ENCODE results near the gene DOCK2.
"Not testable (repeated sequence)": the region's sequence is repeated elsewhere in the genome, so short reads cannot be mapped to it uniquely, and the experiment has no call there.

DOCK2 gene

DNA sequence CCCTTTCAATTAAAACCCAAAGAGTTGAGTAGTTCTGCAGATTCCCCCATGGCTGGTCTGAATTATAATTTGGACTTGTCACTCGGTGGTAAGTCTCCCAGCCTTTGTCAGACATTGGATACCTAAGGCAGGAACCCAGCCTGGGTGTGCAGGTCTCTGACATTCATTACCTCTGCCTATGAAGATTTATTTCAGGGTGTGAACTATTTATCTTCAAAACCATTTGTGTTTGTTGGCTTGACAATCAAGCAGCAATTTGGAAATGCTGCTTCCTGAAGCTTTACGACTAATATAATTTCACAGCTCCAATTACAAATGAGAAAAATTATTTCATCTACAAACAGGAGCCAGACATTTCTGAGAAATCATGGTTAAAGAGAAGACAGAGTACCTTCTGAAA lies 160.5 kb downstream of the DOCK2 start:
- Mint-ChIP-seq H3K36me3 (peaks cover 52% of the 10 kb centered on the region), H3K27ac (no peak overlapping the region), H3K4me3 (no peak overlapping the region), H3K4me1 (peaks cover 16% of the 10 kb centered on the region), H3K27me3 (no peaks in the 10 kb centered on the region), H3K9me3 (no peaks in the 10 kb centered on the region)
- ATAC-seq (ENCODE audit: low read depth), result no peak
- DNase-seq (ENCODE audit: low spot score in 2 of 2), result no peak

DNA sequence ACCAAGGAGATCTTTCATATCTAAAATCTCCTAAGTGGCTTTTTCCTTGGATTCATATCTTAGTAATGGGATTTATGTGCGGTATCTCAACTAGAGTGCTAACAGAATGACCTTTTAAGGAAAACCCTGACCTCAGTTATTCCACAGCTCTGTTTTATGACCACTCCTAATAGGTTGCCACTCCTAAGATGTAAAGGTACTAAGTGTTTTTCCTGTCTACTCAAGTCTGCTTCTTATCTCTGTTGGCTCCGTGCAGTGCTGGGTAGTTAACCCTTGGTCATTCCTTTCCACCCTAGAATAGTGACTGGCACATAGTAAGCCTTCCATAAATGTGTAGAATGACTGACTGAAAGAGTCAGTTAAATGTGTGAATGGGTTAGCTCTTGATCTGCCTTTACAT lies 161.4 kb downstream of the DOCK2 start:
- ATAC-seq (ENCODE audit: low read depth) (no peak), DNase-seq (ENCODE audit: low spot score in 2 of 2) (no peak)
- Mint-ChIP-seq H3K36me3 (peaks cover 51% of the 10 kb centered on the region), H3K4me1 (peaks cover 17% of the 10 kb centered on the region), H3K27me3 (no peaks in the 10 kb centered on the region), H3K9me3 (no peaks in the 10 kb centered on the region), H3K27ac (no peak overlapping the region), H3K4me3 (no peak overlapping the region)

- no peak overlapping the region for H3K27ac Mint-ChIP-seq
- no peak for ATAC-seq (ENCODE audit: low read depth)
- H3K4me1 Mint-ChIP-seq, result peaks cover 19% of the 10 kb centered on the region
- no peak overlapping the region for H3K4me3 Mint-ChIP-seq
- peaks cover 50% of the 10 kb centered on the region for H3K36me3 Mint-ChIP-seq
- no peaks in the 10 kb centered on the region for H3K9me3 Mint-ChIP-seq
- no peak for DNase-seq (ENCODE audit: low spot score in 2 of 2)
- no peaks in the 10 kb centered on the region for H3K27me3 Mint-ChIP-seq
Measured at GRCh38 chr5:169798906-169799660, 162.0 kb downstream of the DOCK2 start.

DNA sequence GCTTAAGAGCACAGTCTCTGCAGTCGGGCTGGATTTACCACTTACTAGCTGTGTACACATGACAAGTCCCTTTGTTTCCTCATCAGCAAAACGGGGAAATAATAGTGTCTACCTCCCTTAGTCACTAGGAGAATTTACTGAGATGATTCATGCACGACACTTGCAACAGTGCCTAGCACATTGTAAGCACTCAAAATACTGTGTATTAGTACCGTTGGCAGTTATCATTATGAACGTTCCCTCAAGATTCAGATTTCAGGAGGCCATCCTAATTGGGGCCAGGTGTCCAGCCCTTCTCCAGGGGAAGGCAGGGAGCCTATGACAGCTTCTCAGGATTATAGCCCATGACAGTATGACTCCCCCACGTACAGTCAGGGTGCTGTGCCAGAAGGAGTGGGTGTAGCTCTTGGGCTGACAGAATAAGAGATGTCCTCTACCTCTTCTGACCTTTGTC lies 164.3 kb downstream of the DOCK2 start:
- no peak overlapping the region for H3K4me3 Mint-ChIP-seq
- H3K9me3 Mint-ChIP-seq, result no peaks in the 10 kb centered on the region
- no peak overlapping the region for H3K27ac Mint-ChIP-seq
- H3K27me3 Mint-ChIP-seq, result no peaks in the 10 kb centered on the region
- ATAC-seq (ENCODE audit: low read depth) (no peak), DNase-seq (ENCODE audit: low spot score in 2 of 2) (no peak)
- H3K36me3 Mint-ChIP-seq, result peaks cover 54% of the 10 kb centered on the region
- peaks cover 26% of the 10 kb centered on the region for H3K4me1 Mint-ChIP-seq

DNA sequence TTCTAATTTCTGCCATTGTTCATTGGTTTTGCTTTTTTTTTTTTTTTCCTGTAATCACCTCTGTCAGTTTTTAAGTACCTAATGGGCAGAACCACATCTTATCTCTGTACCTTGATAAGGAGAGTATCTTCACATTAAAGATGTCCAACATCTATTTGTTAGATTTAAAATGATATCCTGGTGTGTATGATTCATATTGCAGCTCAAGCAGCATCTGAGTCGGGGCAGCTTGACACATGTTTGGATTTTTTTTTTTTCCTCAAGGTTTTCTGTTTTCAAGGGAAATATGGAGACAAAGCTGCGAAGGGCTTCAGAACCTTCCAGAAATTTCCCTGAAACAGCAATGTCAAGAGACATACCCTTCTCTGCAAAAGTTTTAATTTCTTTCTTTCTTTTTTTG lies 164.7 kb downstream of the DOCK2 start:
- ATAC-seq (ENCODE audit: low read depth) (no peak), DNase-seq (ENCODE audit: low spot score in 2 of 2) (no peak)
- no peak overlapping the region for H3K4me3 Mint-ChIP-seq
- peaks cover 23% of the 10 kb centered on the region for H3K4me1 Mint-ChIP-seq
- H3K36me3 Mint-ChIP-seq, result peaks cover 52% of the 10 kb centered on the region
- H3K27ac Mint-ChIP-seq, result no peak overlapping the region
- H3K27me3 Mint-ChIP-seq, result no peaks in the 10 kb centered on the region
- no peaks in the 10 kb centered on the region for H3K9me3 Mint-ChIP-seq

- Mint-ChIP-seq H3K36me3 (peaks cover 48% of the 10 kb centered on the region), H3K27me3 (no peaks in the 10 kb centered on the region), H3K4me1 (peaks cover 17% of the 10 kb centered on the region), H3K9me3 (no peaks in the 10 kb centered on the region), H3K27ac (no peak overlapping the region), H3K4me3 (no peak overlapping the region)
- DNase-seq (ENCODE audit: low spot score in 2 of 2), result no peak
- ATAC-seq (ENCODE audit: low read depth), result no peak
Measured at GRCh38 chr5:169803077-169803981, 166.3 kb downstream of the DOCK2 start.

GRCh38 chr5:169804861-169805260 lies 167.8 kb downstream of the DOCK2 start:
- H3K9me3 Mint-ChIP-seq, result no peaks in the 10 kb centered on the region
- no peak overlapping the region for H3K4me3 Mint-ChIP-seq
- ATAC-seq (ENCODE audit: low read depth) (no peak), DNase-seq (ENCODE audit: low spot score in 2 of 2) (no peak)
- H3K27me3 Mint-ChIP-seq, result no peaks in the 10 kb centered on the region
- peaks cover 23% of the 10 kb centered on the region for H3K4me1 Mint-ChIP-seq
- peaks cover 44% of the 10 kb centered on the region for H3K36me3 Mint-ChIP-seq
- H3K27ac Mint-ChIP-seq, result peak overlapping the region; percentile 16

- ATAC-seq (ENCODE audit: low read depth) (peak; percentile 76), DNase-seq (ENCODE audit: low spot score in 2 of 2) (peak in 1 of 2 donors; percentile 12)
- Mint-ChIP-seq H3K27ac (peak overlapping the region; percentile 16), H3K4me3 (no peak overlapping the region), H3K4me1 (peaks cover 21% of the 10 kb centered on the region), H3K27me3 (no peaks in the 10 kb centered on the region), H3K9me3 (no peaks in the 10 kb centered on the region), H3K36me3 (peaks cover 44% of the 10 kb centered on the region)
Measured at GRCh38 chr5:169805527-169805934, 168.5 kb downstream of the DOCK2 start.

DNA sequence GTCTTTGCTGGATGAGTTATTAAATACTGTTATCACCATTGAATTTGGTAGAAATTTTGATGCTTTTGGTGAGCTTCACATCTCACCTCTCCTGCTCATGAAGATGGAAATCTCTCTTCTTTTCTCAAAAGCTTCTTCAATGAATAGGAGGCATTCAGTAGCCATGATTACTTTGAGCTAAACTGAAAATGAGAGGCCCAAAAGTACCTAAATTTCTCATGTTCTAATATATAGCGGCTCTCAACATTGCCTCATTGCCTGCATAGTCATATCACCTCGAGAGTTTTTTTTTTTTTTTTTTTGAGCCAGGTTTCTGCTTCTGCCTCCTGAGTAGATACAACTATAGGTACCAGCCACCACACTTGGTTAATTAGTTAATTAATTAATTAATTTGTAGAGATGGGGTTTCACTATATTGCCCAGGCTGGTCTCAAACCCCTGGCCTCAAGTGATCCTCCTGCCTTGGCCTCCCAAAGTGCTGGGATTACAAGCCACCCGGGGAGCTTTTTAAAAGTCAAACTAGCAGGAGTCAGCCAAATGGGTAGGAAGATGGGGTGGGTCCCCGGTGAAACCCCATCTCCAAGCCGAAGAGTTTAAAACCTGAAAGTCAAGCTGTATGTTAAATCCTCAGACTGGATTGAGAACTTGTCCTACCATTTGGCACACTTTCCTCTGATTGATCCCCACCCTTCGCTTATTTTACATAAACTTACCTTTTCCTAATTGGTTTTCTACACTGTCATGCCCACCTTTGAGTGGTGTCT lies 169.0 kb downstream of the DOCK2 start:
- ATAC-seq (ENCODE audit: low read depth) (no peak), DNase-seq (ENCODE audit: low spot score in 2 of 2) (no peak)
- Mint-ChIP-seq H3K36me3 (peaks cover 47% of the 10 kb centered on the region), H3K9me3 (no peaks in the 10 kb centered on the region), H3K4me3 (no peak overlapping the region), H3K27ac (peak overlapping the region; percentile 16), H3K4me1 (peaks cover 21% of the 10 kb centered on the region), H3K27me3 (no peaks in the 10 kb centered on the region)

DNA sequence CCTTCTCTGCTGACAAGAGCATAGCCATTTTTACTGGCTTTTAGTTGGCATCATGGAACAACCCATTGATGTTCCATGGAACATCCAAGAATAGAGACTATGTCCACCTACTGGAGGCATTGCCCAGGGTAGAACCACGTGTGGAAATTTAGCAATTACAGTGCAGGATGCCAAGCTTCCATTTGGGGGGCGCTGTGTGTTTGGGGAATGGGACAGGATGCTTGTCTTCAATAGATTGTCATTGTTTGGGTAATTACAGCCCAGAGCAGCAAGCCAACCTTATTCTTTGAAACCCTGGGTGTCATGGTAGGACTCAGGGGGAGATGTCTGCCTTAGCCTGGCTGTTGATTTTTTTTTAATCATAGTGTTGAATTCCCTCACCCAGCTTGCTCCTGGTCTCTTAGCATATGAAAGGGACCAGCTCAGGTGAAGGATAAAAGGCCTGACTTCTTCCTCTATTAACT lies 171.1 kb downstream of the DOCK2 start:
- no peak for ATAC-seq (ENCODE audit: low read depth)

GRCh38 chr5:169808880-169809279 lies 171.8 kb downstream of the DOCK2 start:
- Mint-ChIP-seq H3K27ac (peak overlapping the region; percentile 41), H3K4me1 (peaks cover 16% of the 10 kb centered on the region), H3K36me3 (peaks cover 51% of the 10 kb centered on the region)
- ATAC-seq (ENCODE audit: low read depth); H3K9me3 Mint-ChIP-seq; H3K4me3 Mint-ChIP-seq; DNase-seq (ENCODE audit: low spot score in 2 of 2); H3K27me3 Mint-ChIP-seq: not testable (repeated sequence)

More for the DNA sequence above, 171.1 kb downstream of the DOCK2 start:
- no peak for DNase-seq (ENCODE audit: low spot score in 2 of 2)
- Mint-ChIP-seq H3K27me3 (no peaks in the 10 kb centered on the region), H3K36me3 (peaks cover 48% of the 10 kb centered on the region), H3K9me3 (no peaks in the 10 kb centered on the region), H3K27ac (no peak overlapping the region), H3K4me3 (no peak overlapping the region), H3K4me1 (peaks cover 19% of the 10 kb centered on the region)

- ATAC-seq (ENCODE audit: low read depth), result no peak
- H3K4me1 Mint-ChIP-seq, result peaks cover 16% of the 10 kb centered on the region
- H3K4me3 Mint-ChIP-seq, result no peak overlapping the region
- no peaks in the 10 kb centered on the region for H3K27me3 Mint-ChIP-seq
- DNase-seq (ENCODE audit: low spot score in 2 of 2), result no peak
- no peaks in the 10 kb centered on the region for H3K9me3 Mint-ChIP-seq
- H3K27ac Mint-ChIP-seq, result peak overlapping the region; percentile 41
- peaks cover 52% of the 10 kb centered on the region for H3K36me3 Mint-ChIP-seq
Measured at GRCh38 chr5:169809281-169809680, 172.2 kb downstream of the DOCK2 start.

- DNase-seq (ENCODE audit: low spot score in 2 of 2), result no peak
- H3K27me3 Mint-ChIP-seq, result no peaks in the 10 kb centered on the region
- ATAC-seq (ENCODE audit: low read depth), result no peak
- H3K9me3 Mint-ChIP-seq, result no peaks in the 10 kb centered on the region
- H3K36me3 Mint-ChIP-seq, result peaks cover 50% of the 10 kb centered on the region
- peaks cover 9% of the 10 kb centered on the region for H3K4me1 Mint-ChIP-seq
- H3K27ac Mint-ChIP-seq, result peak overlapping the region; percentile 41
- no peak overlapping the region for H3K4me3 Mint-ChIP-seq
Measured at GRCh38 chr5:169810524-169810923, 173.4 kb downstream of the DOCK2 start.

GRCh38 chr5:169811023-169811422 lies 173.9 kb downstream of the DOCK2 start:
- Mint-ChIP-seq H3K27me3 (no peaks in the 10 kb centered on the region), H3K9me3 (no peaks in the 10 kb centered on the region), H3K36me3 (peaks cover 49% of the 10 kb centered on the region), H3K4me3 (no peak overlapping the region), H3K27ac (no peak overlapping the region), H3K4me1 (peaks cover 9% of the 10 kb centered on the region)
- ATAC-seq (ENCODE audit: low read depth) (no peak), DNase-seq (ENCODE audit: low spot score in 2 of 2) (no peak)

All from memory B cell (primary cell).